ENCODE measurements around the gene CFAP221. TPM values are rescaled to one million over a fixed set of nuclear protein-coding genes. Genes with fewer than 3 reads are reported as not detected.

The CFAP221 gene
- total RNA-seq, 3 donors from 2014 or later (not counting 1 experiment from before 2014, with no cell fraction given): not detected

- Histone ChIP-seq H3K27me3 (ENCODE audit: control insufficient read depth, insufficient read depth, low read length) (no peaks in the 10 kb centered on the region), H3K4me1 (ENCODE audit: control insufficient read depth, insufficient read depth, low read length) (peaks cover 12% of the 10 kb centered on the region), H3K9me3 (ENCODE audit: control insufficient read depth, insufficient read depth, low read length) (no peaks in the 10 kb centered on the region), H3K36me3 (ENCODE audit: control insufficient read depth, insufficient read depth, low read length) (peaks cover 2% of the 10 kb centered on the region), H3K27ac (ENCODE audit: low read length) (no peak overlapping the region), H3K4me3 (ENCODE audit: low read length) (peak overlapping the region; percentile 88)
- ATAC-seq: no peak
- peak overlapping the region; percentile 64 to 86 for H3K27ac Mint-ChIP-seq
- H3K9me3 Mint-ChIP-seq: no peaks in the 10 kb centered on the region
- no peaks in the 10 kb centered on the region for H3K36me3 Mint-ChIP-seq
- peak overlapping the region; percentile 95 for H3K4me3 Mint-ChIP-seq
- TF ChIP-seq, protein P1, sequence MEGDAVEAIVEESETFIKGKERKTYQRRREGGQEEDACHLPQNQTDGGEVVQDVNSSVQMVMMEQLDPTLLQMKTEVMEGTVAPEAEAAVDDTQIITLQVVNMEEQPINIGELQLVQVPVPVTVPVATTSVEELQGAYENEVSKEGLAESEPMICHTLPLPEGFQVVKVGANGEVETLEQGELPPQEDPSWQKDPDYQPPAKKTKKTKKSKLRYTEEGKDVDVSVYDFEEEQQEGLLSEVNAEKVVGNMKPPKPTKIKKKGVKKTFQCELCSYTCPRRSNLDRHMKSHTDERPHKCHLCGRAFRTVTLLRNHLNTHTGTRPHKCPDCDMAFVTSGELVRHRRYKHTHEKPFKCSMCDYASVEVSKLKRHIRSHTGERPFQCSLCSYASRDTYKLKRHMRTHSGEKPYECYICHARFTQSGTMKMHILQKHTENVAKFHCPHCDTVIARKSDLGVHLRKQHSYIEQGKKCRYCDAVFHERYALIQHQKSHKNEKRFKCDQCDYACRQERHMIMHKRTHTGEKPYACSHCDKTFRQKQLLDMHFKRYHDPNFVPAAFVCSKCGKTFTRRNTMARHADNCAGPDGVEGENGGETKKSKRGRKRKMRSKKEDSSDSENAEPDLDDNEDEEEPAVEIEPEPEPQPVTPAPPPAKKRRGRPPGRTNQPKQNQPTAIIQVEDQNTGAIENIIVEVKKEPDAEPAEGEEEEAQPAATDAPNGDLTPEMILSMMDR (IDR thresholded peaks at IDR 0.05): no peak
- intact Hi-C loops (cut with micrococcal nuclease): no loop called here
- WGBS (ENCODE audit: insufficient coverage): 78% methylated on average over 18 of the region's 19 CpGs
- peak in 1 of 2 donors; percentile 75 for DNase-seq
- H3K27me3 Mint-ChIP-seq (ENCODE audit: low read depth in 2 of 2): no peaks in the 10 kb centered on the region
- peaks cover 20 to 31% of the 10 kb centered on the region in 2 donors for H3K4me1 Mint-ChIP-seq
Measured at GRCh38 chr2:119678021-119678656, 133.9 kb downstream of the CFAP221 start.

- ATAC-seq: peak in 1 of 3 donors; percentile 2
- Mint-ChIP-seq H3K4me1 (peaks cover 20 to 31% of the 10 kb centered on the region in 2 donors), H3K36me3 (no peaks in the 10 kb centered on the region), H3K4me3 (peak overlapping the region; percentile 95), H3K27ac (peak overlapping the region; percentile 64 to 86), H3K27me3 (ENCODE audit: low read depth in 2 of 2) (no peaks in the 10 kb centered on the region), H3K9me3 (no peaks in the 10 kb centered on the region)
- intact Hi-C loops (cut with micrococcal nuclease): no loop called here
- peaks cover 2% of the 10 kb centered on the region for H3K36me3 ChIP-seq (ENCODE audit: control insufficient read depth, insufficient read depth, low read length)
- peak overlapping the region; percentile 19 for H3K27ac ChIP-seq (ENCODE audit: low read length)
- no peaks in the 10 kb centered on the region for H3K9me3 ChIP-seq (ENCODE audit: control insufficient read depth, insufficient read depth, low read length)
- WGBS (ENCODE audit: insufficient coverage): 7% methylated on average over 9 of the region's 9 CpGs
- H3K27me3 ChIP-seq (ENCODE audit: control insufficient read depth, insufficient read depth, low read length): no peaks in the 10 kb centered on the region
- H3K4me3 ChIP-seq (ENCODE audit: low read length): peak overlapping the region; percentile 88
- TF ChIP-seq, protein P1 (IDR thresholded peaks at IDR 0.05): no peak
- no peak for DNase-seq
- peaks cover 12% of the 10 kb centered on the region for H3K4me1 ChIP-seq (ENCODE audit: control insufficient read depth, insufficient read depth, low read length)
Measured at GRCh38 chr2:119679526-119679837, 135.2 kb downstream of the CFAP221 start.

DNA sequence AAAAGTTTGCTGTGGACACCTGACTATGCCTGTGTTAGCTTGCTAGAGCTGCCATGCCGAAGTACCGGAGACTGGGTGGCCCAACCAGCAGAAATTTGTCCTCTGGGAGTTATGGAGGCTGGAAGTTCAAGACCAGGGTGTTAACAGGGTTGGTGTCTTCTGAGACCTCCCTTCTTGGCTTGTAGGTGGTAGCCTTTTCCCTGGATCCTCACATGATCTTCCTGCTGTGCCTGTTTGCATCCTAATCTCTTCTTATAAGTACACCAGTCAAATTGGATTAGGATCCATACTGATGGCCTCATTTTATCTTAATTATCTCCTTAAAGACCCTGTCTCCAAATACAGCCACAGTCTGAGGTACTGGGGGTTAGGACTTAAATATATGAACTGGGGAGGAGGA is 135.6 kb downstream of the CFAP221 start:
- TF ChIP-seq, protein P1 (IDR thresholded peaks at IDR 0.05): no peak
- Mint-ChIP-seq H3K27ac (peak overlapping the region; percentile 64 to 86), H3K4me3 (peak overlapping the region; percentile 95), H3K9me3 (no peaks in the 10 kb centered on the region), H3K36me3 (no peaks in the 10 kb centered on the region), H3K27me3 (ENCODE audit: low read depth in 2 of 2) (no peaks in the 10 kb centered on the region), H3K4me1 (peaks cover 20 to 31% of the 10 kb centered on the region in 2 donors)
- Histone ChIP-seq H3K4me1 (ENCODE audit: control insufficient read depth, insufficient read depth, low read length) (peaks cover 12% of the 10 kb centered on the region), H3K36me3 (ENCODE audit: control insufficient read depth, insufficient read depth, low read length) (peaks cover 2% of the 10 kb centered on the region), H3K4me3 (ENCODE audit: low read length) (peak overlapping the region; percentile 88), H3K27me3 (ENCODE audit: control insufficient read depth, insufficient read depth, low read length) (no peaks in the 10 kb centered on the region), H3K9me3 (ENCODE audit: control insufficient read depth, insufficient read depth, low read length) (no peaks in the 10 kb centered on the region), H3K27ac (ENCODE audit: low read length) (no peak overlapping the region)
- intact Hi-C loops (cut with micrococcal nuclease): no loop called here
- no peak for DNase-seq
- WGBS (ENCODE audit: insufficient coverage): 90% methylated on average over 2 of the region's 2 CpGs
- ATAC-seq: no peak

Data from natural killer cell (primary cell).